Neutrophil (primary cell): ENCODE data around the gene HTR2B.
"Not testable (repeated sequence)": the region's sequence is repeated elsewhere in the genome, so short reads cannot be mapped to it uniquely, and the experiment has no call there.

ENCODE experiments used
- H3K27ac ChIP-seq: fragments of 200-600 bp; sonication (generic); 2 replicates; pipeline ENCODE4 v1.5.1; 2016; ENCODE audit warnings: mild to moderate bottlenecking, moderate library complexity
- H3K27me3 ChIP-seq: fragments of 200-600 bp; sonication (generic); 2 replicates; pipeline ENCODE4 v1.6.0; 2016; ENCODE audit warnings: mild to moderate bottlenecking
- H3K36me3 ChIP-seq: fragments of 200-600 bp; sonication (generic); 2 replicates; pipeline ENCODE4 v1.5.1; 2017
- H3K4me1 ChIP-seq, 2 experiments: fragments of 200-600 bp in 1 of 2; sonication (generic) in 1 of 2; 1 replicate in 1 of 2; 2 replicates in 1 of 2; pipeline versions ENCODE4 v1.5.1 to v1.6.1; 2013 to 2016; ENCODE audit warnings: low read depth in 1 of 2, low read length in 1 of 2, mild to moderate bottlenecking in 1 of 2, moderate library complexity in 1 of 2; ENCODE audit not compliant: control insufficient read depth in 1 of 2, insufficient read depth in 1 of 2
- H3K4me3 ChIP-seq, 2 experiments: fragments of 200-600 bp in 1 of 2; sonication (generic) in 1 of 2; 1 replicate in 1 of 2; 2 replicates in 1 of 2; pipeline ENCODE4 v1.5.1; 2013 to 2016; ENCODE audit warnings: low read depth in 1 of 2, low read length in 1 of 2, mild to moderate bottlenecking in 1 of 2, moderate library complexity in 1 of 2
- H3K9me3 ChIP-seq: fragments of 200-600 bp; sonication (generic); 2 replicates; pipeline ENCODE4 v1.5.1; 2016
- TF ChIP-seq, protein P1 (sequence below): fragments of 200-600 bp; sonication (generic); IDR thresholded peaks from 2 replicates; pipeline ENCODE4 v1.5.1; 2016; ENCODE audit warnings: antibody characterized with exemption

The HTR2B gene

GRCh38 chr2:231144896-231145295 lies 20.1 kb upstream of the HTR2B start:
- Histone ChIP-seq H3K9me3 (no peaks in the 10 kb centered on the region), H3K36me3 (peaks cover 16% of the 10 kb centered on the region), H3K4me1 (no peaks in the 10 kb centered on the region), H3K27me3 (no peaks in the 10 kb centered on the region), H3K27ac (no peak overlapping the region), H3K4me3 (no peak overlapping the region)
- TF ChIP-seq, protein P1, sequence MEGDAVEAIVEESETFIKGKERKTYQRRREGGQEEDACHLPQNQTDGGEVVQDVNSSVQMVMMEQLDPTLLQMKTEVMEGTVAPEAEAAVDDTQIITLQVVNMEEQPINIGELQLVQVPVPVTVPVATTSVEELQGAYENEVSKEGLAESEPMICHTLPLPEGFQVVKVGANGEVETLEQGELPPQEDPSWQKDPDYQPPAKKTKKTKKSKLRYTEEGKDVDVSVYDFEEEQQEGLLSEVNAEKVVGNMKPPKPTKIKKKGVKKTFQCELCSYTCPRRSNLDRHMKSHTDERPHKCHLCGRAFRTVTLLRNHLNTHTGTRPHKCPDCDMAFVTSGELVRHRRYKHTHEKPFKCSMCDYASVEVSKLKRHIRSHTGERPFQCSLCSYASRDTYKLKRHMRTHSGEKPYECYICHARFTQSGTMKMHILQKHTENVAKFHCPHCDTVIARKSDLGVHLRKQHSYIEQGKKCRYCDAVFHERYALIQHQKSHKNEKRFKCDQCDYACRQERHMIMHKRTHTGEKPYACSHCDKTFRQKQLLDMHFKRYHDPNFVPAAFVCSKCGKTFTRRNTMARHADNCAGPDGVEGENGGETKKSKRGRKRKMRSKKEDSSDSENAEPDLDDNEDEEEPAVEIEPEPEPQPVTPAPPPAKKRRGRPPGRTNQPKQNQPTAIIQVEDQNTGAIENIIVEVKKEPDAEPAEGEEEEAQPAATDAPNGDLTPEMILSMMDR: no peak

DNA sequence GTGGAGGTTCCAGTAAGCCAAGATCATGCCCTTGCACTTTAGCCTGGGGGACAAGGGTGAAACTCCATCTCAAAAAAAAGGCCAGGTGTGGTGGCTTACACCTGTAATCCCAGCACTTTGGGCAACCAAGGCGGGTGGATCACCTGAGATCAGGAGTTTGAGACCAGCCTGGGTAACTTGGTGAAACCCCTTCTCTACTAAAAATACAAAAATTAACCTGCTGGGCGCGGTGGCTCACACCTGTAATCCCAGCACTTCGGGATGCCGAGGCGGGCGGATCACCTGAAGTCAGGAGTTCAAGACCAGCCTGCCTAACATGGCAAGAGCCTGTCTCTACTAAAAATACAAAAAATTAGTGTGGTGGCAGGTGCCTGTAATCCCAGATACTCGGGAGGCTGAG lies 16.0 kb upstream of the HTR2B start:
- H3K27ac ChIP-seq, H3K9me3 ChIP-seq, H3K36me3 ChIP-seq, H3K4me1 ChIP-seq, H3K4me3 ChIP-seq, H3K27me3 ChIP-seq: not testable (repeated sequence)

GRCh38 chr2:231139796-231140195 lies 15.0 kb upstream of the HTR2B start:
- TF ChIP-seq, protein P1: no peak
- Histone ChIP-seq H3K27me3 (no peaks in the 10 kb centered on the region), H3K36me3 (no peaks in the 10 kb centered on the region), H3K27ac (no peak overlapping the region), H3K4me3 (no peak overlapping the region), H3K4me1 (no peaks in the 10 kb centered on the region), H3K9me3 (no peaks in the 10 kb centered on the region)

GRCh38 chr2:231138699-231139098 lies 13.9 kb upstream of the HTR2B start:
- no peaks in the 10 kb centered on the region for H3K36me3 ChIP-seq

GRCh38 chr2:231134910-231135655 lies 10.2 kb upstream of the HTR2B start:
- TF ChIP-seq, protein P1: no peak
- no peak overlapping the region for H3K27ac ChIP-seq
- H3K36me3 ChIP-seq: no peaks in the 10 kb centered on the region
- no peaks in the 10 kb centered on the region for H3K9me3 ChIP-seq
- no peak overlapping the region for H3K4me3 ChIP-seq
- no peaks in the 10 kb centered on the region for H3K4me1 ChIP-seq
- no peaks in the 10 kb centered on the region for H3K27me3 ChIP-seq

More at GRCh38 chr2:231138699-231139098, 13.9 kb upstream of the HTR2B start:
- TF ChIP-seq, protein P1: no peak
- H3K27me3 ChIP-seq: no peaks in the 10 kb centered on the region
- H3K4me3 ChIP-seq: no peak overlapping the region
- no peak overlapping the region for H3K27ac ChIP-seq
- no peaks in the 10 kb centered on the region for H3K9me3 ChIP-seq
- H3K4me1 ChIP-seq: no peaks in the 10 kb centered on the region

GRCh38 chr2:231133365-231134099 lies 8.7 kb upstream of the HTR2B start:
- no peaks in the 10 kb centered on the region for H3K27me3 ChIP-seq
- H3K9me3 ChIP-seq: no peaks in the 10 kb centered on the region
- H3K36me3 ChIP-seq: no peaks in the 10 kb centered on the region
- TF ChIP-seq, protein P1: no peak
- H3K27ac ChIP-seq: no peak overlapping the region
- no peak overlapping the region for H3K4me3 ChIP-seq
- H3K4me1 ChIP-seq: no peaks in the 10 kb centered on the region
